Stimulated activated CD4-positive, alpha-beta T cell treated with anti-CD3 and anti-CD28 coated beads, Interleukin-4, amount 100 ng/mL, for 48 hours (primary cell): ENCODE data around the gene EYA2.

Source experiments
- DNase-seq, 2 donors: peaks; one replicate each; pipeline ENCODE4 v3.0.0-alpha.2; 2020; ENCODE audit warnings: low read depth in 2 of 2

EYA2 gene

GRCh38 chr20:47223896-47224295 lies 329.3 kb downstream of the EYA2 start:
- no peak for DNase-seq

- no peak for DNase-seq
Measured at GRCh38 chr20:47224300-47224791, 329.7 kb downstream of the EYA2 start.

GRCh38 chr20:47224857-47225256 lies 330.2 kb downstream of the EYA2 start:
- no peak for DNase-seq

GRCh38 chr20:47225458-47225857 lies 330.8 kb downstream of the EYA2 start:
- DNase-seq: no peak

- DNase-seq: no peak
Measured at GRCh38 chr20:47227119-47227518, 332.5 kb downstream of the EYA2 start.

- no peak for DNase-seq
Measured at GRCh38 chr20:47227576-47227975, 332.9 kb downstream of the EYA2 start.

GRCh38 chr20:47228654-47229053 lies 334.0 kb downstream of the EYA2 start:
- no peak for DNase-seq

GRCh38 chr20:47230811-47231256 lies 336.2 kb downstream of the EYA2 start:
- DNase-seq: no peak

- no peak for DNase-seq
Measured at GRCh38 chr20:47231382-47232039, 336.9 kb downstream of the EYA2 start.

- DNase-seq: no peak
Measured at GRCh38 chr20:47232518-47232917, 337.9 kb downstream of the EYA2 start.

- no peak for DNase-seq
Measured at GRCh38 chr20:47233333-47234188, 338.9 kb downstream of the EYA2 start.

- DNase-seq: no peak
Measured at GRCh38 chr20:47235111-47235510, 340.5 kb downstream of the EYA2 start.

- DNase-seq: no peak
Measured at GRCh38 chr20:47235853-47236638, 341.4 kb downstream of the EYA2 start.

- no peak for DNase-seq
Measured at GRCh38 chr20:47236639-47236900, 341.9 kb downstream of the EYA2 start.

- no peak for DNase-seq
Measured at GRCh38 chr20:47237715-47238114, 343.1 kb downstream of the EYA2 start.
